HG03066 (cell line): Measurements from ENCODE around the gene CNDP1.
"Not testable (repeated sequence)": the region's sequence is repeated elsewhere in the genome, so short reads cannot be mapped to it uniquely, and the experiment has no call there.

Experiments used
- ATAC-seq: cut with Tn5 transposase; IDR thresholded peaks from one replicate; pipeline ENCODE4 v1.9.1; 2021; ENCODE audit warnings: low read depth; ENCODE audit not compliant: unreplicated experiment

Gene CNDP1

DNA sequence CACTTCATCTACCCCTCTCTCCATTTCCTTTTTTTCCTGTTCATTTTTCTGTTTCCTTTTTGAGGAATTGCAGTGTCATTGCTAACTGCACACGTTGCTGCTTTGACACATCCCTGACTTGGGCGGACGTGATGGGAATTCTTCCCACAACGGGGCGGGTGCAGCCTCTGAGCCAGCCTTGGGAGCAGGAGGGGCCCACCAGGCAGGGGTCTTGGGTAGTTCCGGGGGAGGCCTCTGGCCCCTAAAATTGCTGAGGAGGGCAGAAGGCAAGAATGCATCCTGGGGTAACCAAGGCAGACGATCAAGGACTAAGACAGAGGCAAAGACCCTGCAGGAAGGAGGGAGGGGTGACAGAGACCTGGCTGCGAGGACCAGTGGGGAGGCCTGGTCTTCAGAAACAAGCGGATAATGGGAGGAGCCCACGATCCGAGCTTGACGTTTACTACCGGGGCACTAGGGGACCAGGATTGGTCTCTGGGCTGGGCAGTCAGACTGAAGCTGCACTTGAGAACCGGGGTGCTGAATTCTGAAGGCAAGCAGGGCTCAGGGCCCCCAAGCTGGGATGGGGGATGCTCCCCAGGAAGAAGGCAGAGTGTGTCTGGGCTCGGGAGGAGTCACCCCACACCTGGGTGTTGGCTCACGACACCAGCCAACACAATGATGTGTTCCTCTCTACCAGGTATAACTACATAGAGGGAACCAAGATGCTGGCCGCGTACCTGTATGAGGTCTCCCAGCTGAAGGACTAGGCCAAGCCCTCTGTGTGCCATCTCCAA is 14.8 kb upstream of the CNDP1 start:
- no peak for ATAC-seq

DNA sequence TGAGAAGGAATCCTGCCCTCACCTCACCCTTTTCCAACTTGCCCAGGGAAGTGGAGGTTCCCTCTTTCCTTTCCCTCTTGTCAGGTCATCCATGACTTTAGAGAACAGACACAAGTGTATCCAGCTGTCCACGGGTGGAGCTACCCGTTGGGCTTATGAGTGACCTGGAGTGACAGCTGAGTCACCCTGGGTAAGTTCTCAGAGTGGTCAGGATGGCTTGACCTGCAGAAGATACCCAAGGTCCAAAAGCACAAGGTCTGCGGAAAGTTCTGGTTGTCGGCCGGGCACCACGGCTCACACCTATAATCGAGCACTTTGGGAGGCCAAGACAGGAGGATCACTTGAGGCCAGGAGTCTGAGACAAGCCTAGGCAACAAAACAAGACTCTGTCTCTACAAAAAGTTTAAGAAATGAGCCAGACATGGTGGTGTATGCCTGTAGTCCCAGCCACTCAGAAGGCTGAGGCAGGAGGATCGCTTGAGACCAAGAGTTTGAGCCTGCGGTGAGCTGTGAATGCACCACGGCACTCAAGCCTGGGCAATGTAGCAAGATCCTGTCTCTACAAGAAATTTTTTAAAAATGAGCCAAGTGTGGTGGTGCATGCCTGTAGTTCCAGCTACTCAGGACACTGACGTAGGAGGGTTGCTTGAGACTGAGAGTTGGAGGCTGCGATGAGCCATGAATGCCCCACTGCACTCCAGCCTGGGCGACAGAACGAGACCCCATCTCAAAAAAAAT is 14.0 kb upstream of the CNDP1 start:
- no peak for ATAC-seq

DNA sequence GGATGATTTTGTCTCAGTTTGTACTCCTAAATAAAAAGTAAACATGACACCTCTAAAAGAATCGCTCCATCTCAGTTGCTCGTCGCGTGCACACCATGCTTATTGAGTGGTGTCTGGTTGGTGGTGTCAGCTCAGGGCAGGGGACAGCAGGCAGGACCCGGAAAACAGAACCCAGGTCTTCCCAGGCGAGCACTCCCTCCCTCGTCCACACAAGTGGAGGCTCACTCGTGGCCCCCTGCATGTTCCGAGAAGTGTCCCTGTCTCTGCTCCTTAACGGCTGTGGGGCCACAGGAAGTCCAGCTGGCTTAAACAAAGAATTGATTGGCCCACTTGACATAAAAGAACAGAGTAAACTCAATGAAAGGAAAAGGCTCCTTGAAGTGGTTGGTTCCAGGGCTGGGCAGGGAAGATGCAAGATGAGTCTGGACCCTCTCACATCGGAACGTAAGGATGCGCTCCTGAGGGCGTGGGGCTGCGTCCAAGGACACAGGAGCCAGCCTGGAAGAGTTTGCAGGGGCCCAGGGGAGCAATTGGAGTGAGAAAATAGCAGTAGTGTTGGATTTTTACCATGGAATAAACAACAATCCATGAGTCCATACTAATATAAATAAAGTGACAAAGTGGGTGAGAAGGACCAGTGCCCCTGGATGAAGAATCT is 13.1 kb upstream of the CNDP1 start:
- ATAC-seq = no peak

DNA sequence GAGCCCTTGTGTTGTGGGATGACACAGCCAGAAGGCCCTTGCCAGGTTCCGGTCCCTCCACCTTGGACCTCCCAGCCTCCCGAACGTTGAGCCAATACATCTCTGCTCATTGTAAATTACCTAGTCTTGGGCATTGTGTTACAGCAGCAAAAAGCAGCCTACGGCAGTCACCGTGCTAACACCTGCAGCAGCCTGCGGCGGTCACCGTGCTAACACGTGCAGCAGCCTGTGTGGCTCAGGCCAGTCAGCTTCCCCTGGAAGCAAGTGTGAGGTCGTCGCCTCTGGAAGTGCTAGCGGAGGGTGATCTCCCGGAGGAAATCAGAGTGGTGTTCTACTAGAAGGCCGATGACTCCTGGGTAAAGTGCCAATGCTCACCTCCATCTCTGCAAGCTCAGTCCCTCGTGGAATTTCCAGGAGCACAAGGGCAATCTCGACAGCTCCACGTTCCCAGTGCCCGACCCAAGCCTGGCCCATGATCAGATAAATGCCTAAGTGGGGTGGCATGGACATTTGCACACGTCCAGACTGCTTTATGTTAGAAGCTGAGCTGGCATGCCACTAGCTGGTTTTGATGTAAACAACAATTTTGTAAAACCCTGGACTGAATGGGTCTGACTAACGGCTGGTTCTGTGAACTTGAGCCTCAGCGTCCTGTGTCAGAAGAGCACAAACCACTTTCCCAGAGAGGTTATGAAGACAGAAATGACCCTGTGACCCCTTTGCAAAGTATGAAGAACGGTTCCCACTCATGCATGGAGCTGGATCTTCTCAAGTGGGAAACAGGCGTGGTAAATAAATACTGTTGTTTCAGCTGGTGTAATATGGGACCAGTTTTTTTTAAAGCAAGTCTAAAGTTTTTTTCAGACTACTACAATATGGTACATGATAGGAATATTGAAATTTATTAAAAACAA is 11.4 kb upstream of the CNDP1 start:
- no peak for ATAC-seq

DNA sequence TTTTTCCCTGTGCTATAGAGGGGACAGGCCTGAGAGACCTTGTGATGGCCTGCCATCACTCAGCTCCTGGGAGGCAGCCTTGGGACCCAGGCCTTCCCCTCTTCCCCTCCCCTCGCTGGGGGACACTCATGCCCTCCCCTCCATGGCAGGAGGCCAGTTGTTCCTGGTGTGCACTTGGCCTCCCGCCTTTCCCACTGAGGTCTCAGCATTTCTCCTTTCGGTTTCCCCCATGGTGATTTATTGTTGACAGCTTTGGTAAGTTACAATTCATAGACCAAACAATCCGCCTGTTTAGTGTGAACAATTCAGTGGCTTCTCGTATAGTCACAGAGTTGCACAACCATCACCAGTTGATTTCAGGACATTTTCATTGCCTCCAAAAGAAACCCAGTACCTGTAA is 10.2 kb upstream of the CNDP1 start:
- no peak for ATAC-seq

DNA sequence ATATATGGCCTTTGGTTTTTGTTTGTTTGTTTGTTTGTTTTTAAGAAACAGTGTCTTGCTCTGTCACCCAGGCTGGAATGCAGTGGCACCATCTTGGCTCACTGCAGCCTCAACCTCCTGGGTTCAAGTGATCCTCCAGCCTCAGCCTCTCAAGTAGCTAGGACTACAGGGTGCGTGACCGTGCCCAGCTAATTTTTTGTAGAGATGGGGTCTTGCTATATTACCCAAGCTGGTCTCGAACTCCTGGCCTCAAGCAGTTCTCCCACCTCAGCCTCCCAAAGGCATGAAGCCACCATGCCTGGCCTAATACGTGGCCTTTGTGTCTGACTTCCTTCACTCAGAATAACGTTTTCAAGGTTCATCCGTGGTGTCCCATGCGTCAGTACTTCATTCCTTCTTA is 9.4 kb upstream of the CNDP1 start:
- not testable (repeated sequence) for ATAC-seq

DNA sequence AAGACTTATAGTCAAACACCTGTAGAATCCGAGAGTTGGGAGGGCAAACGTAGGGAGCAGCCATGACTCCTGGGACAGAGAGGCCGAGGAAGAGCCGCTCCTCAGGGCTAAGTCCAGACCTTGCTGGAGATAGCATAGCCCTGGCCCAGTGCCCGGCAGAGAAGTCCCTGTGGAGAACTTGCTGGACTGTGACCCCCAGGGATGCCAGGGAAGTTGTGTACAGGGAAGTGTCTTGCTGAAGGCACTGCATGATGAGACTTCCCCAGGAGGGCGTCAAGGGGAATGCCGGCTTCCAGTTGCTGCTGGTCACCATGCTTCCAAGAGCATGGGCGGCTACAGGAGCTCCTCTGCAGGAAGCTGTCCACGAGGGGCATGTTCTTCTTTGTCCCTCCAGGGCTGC is 8.6 kb upstream of the CNDP1 start:
- ATAC-seq = no peak

DNA sequence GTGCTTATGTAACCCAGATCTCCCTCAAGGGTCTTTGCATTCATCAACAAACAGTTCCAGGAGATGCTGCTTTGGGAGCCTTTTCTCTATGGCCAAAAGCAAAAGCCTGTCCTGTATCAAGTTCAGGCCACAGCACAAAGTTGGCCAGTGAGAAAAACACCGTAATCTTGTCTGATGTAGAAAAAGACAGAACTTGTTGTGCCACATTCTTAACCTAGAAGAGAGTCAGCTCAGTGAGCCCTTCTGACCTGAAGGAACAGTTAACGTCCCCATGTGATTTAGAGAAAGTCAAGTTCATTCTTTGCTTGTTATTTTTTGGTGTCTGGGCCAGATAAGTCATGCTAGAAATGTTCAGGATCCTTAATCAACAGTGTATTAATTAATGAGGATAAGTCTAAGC is 7.8 kb upstream of the CNDP1 start:
- no peak for ATAC-seq

DNA sequence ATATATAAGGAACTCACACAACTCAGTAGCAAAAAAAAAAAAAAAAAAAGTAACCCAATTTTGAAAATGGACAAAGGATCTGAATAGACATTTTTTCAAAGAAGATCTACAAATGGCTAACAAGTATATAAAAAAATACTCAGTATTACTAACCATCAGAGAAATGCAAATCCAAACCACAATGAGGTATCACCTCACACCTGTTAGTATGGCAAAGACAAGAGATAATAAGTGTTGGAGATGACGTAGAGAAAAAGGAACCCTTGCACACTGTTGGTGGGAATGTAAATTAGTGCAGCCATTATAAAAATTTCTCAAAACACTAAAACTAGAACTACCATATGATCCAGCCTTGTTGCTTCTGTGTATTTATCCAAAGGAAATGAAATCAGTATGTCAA is 5.8 kb upstream of the CNDP1 start:
- peak; percentile 66 for ATAC-seq

DNA sequence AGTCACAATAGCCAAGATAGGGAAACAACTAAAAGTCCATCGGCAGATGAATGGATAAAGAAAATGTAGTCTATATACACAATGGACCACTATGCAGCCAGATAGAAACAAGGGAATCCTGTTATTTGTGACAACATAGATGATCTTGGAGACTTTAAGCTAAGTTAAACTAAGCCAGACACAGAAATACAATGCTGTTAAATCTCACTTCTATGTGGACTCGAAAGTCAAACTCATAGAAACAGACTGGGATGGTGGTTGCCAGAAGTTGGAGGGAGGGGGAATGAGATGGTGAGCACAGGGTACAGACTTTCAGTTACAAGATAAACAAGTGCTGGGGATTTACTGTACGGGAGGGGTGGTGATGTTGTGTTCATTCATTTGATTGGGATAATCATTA is 5.4 kb upstream of the CNDP1 start:
- no peak for ATAC-seq

DNA sequence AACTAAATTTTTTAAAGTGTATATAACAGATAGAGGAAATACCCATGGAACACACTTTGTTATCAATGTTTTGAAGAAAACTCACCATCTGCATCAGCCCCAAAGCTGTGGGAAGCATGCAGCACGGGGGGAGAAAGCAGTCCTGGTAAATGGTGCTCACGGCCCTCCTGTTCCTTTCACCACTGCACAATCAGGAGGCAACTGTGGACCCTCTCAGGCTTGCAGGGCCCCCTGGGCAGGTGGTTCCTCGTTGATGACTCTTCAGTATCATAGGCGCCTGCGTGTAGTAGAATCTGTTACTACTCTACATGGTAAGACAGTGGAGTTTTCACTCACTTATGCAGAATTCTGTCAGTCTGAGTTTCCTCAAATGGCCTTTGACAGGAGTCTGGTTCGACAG is 4.9 kb upstream of the CNDP1 start:
- no peak for ATAC-seq

DNA sequence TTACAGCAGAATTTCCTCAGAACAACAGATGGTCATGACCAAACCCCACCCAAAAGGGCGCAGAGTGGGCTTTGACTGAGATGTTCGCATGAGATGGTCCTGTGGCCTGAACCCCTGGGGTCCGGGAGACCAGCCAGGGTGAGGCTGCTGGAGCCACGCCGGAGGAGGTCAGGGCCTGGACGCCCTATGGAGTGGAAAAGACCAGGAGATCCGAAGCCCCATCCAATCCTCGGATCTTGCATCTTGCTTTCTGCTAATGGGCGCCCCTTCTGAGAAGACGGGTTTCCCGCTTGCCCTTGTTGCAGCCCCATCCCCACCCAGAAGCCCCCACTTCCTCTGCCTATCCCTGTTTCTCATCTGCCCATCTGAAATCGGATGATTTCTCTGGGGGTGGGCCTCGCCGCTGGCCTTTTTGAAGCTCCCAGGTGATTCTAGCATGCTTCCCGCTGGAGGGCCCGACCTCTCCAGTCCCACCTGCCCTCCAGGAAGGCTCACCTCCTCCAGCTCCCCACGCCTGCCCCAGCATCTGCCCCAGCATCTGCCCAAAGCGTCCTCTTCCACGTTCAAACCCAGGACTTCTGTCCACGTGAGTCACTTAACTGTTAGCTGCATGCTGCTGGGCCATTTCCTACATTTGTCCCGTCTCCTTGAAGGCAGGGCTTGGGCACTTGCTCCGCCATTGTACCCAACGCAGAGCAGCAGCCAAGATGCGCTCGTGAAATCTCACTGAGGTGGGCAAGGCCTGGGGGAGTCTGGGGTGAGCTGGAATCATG is 4.3 kb upstream of the CNDP1 start:
- ATAC-seq = no peak

DNA sequence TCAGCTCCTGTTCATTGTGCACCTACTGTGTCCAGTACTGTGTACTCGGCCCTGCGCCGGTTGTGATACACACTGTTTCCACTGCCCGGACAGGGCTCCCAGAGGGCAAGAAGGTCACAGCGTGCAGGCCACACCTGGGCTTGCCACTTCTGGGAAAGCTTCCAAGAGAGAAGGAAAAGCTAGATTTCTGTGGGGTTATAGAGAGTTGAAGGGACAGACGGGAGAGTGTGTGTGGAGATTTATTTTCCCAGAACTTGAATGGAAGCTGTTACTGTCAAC is 3.8 kb upstream of the CNDP1 start:
- no peak for ATAC-seq

DNA sequence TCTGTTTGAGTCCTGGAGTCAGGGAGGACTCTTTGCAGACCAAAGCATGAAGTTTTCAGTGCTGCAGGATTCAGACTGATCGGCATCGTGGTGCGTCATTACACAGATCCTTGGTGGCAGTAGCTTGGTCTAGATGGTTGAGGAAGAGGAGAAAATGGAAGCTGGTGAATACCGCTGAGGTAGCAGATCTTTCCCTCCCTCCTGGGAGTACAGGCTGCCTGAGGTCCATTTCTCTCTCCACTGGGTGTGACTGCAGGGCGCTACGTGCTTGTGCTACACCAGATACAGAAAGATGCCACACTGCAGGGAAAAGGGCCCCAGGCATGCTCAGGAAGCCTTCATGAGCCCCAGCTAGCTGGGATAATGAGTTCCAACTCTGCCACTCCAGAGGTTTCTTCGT is 3.3 kb upstream of the CNDP1 start:
- no peak for ATAC-seq

DNA sequence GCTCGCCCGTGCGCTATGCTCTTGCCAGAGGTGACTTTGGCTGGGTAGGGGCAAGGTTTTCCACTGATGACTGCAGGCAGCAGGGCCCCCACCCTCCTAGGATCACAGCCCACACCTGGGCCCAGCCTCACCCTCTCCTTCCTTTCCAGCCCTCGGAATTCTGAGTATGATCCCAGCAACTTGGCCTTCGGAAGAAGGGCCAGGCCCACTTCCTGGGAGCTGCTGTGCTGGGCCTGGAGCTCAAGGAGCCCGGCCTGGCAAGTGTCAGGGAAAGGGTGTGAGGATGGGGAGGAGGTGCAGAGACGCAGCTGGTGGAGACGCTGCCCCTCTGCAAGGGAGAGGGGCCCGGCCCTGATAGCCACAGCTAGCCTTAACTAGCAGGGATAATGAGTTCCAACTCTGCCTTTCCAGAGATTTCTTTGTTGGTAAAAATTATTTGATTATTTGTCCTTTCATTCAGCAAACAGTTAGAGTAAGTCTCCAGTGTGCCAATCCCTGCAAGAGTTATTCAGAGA is 1.7 kb upstream of the CNDP1 start:
- ATAC-seq = no peak

DNA sequence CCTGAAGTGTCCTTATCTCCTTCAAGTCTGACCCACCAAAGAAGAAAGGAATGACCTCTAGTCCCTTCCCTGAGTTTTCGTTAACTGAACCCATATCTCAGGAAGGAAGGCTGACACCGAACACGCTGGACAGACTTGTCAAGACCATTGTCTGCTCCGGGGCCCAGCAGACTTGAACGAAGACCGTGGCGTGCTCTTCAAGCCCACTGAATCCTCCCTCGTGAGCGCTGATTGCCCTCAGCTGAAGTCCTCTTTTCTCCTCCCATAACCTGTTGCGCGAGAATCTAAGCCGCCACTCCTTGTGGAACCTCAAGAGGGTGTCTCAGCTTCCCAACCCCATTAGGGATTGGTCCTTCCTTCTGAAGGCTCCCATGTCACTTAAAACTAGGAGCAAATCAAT is 634 bp upstream of the CNDP1 start:
- ATAC-seq = no peak

DNA sequence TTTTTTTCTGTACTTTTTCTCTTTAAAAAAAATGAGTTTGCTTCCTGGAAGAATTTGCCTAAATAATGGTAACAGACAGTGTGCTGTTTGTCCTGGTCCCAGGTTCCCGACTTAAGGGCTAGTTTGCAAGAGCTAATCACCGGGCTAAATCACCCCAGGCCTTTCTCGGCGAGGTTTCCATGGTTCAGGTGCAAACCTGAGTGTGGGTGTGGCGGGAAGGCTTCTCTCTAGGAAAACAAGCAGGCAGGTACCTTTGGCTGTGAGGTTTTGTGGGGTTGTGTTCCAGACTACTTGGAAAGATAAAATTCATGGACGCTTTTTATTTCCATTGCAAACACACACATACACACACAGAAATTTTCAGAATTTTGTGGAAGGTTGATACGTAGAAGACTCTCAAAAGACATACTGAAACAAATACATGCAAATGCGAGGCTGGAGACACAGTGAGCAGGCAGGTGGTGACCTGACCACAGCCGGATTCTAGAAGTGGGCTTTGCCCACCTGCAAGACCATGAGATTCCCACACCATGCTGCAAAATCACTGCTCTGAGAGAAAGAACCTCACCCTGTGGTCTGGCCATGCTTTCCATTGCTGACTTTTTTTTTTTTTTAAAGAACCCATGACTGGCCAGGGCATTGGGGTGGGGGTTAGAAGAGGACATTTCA is 815 bp downstream of the CNDP1 start:
- no peak for ATAC-seq

DNA sequence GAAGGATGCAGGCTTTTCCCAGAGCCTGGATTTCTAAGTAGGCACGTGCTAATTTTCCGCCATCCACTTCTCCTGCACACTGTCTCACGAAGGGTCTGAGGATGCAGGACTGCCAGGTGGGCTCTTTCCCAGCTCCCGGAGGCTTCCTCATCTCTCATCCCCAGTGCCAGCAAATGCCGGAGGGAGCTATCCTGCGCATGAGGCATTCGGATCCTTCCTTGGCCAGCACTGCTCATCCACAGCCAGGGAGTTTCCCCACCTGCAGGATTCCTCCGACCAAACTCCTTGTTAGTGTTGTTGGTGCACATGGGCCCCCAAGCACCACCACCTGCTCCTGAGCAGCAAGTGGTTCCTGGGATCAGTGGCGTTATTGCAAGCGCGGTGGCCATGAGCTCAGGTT is 5.0 kb downstream of the CNDP1 start:
- no peak for ATAC-seq

DNA sequence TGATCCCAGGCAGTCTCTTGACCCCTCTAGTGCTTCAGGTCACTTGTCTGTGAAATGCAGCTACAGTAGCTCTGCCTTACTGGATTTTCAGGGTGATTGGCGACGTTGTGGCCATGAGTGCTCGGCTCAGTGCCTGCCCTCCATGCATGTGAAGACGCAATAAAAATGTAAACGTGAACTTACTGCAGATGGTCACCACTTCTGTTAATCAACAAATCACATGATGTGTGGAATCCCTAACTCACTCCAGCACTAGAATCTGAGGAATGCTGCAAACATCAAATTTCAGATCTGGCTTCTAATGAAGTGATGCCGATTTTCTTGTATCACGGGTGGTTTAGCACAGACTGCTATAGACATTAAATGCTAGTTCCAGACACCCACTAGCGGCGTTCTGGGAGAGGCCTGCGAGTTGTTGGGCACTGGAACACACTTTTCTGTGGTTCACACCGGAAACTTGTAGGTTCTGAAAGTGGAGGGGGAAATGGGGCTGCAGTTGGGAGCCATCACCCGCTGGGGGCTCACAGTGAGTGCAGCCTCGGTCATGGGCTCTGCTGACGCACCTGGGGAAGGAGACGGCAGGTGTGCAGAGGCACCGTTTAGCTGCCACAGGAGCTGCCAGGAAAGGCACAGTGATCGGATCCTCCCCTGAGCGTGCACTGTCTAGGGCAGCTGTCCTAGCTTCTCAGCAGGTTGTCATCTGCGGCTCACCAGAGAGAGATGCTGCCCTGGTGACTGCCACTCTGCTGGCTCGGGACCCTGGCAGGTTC is 6.5 kb downstream of the CNDP1 start:
- ATAC-seq = no peak
